Esophagus squamous epithelium (tissue), 5 donors: ENCODE measurements around the gene ADARB2. TPM values are rescaled to one million over a fixed set of nuclear protein-coding genes. Genes with fewer than 3 reads are reported as not detected.
"Not testable (repeated sequence)": the region's sequence is repeated elsewhere in the genome, so short reads cannot be mapped to it uniquely, and the experiment has no call there.

Experiments used
- DNase-seq: peaks from one replicate; lab custom pipeline; 2025; lab: John Stamatoyannopoulos, UW
- H3K27ac ChIP-seq, 4 donors: fragments of 200-600 bp; sonication (generic); one replicate each; pipeline ENCODE4 v1.5.1; 2016 to 2019; ENCODE audit warnings: mild to moderate bottlenecking in 1 of 4
- H3K27me3 ChIP-seq, 4 donors: fragments of 200-600 bp; sonication (generic); 1 replicate in 3 of 4; 2 replicates in 1 of 4; pipeline versions ENCODE4 v1.5.1 to v1.6.0; 2017 to 2021; ENCODE audit warnings: antibody characterized with exemption in 1 of 4
- H3K36me3 ChIP-seq, 3 donors: fragments of 200-600 bp; sonication (generic); one replicate each; pipeline ENCODE4 v1.5.1; 2016 to 2019
- H3K4me1 ChIP-seq, 3 donors: fragments of 200-600 bp; sonication (generic); one replicate each; pipeline ENCODE4 v1.5.1; 2017 to 2019
- H3K4me3 ChIP-seq, 4 donors: fragments of 200-600 bp; sonication (generic); 1 replicate in 3 of 4; 2 replicates in 1 of 4; pipeline ENCODE4 v1.5.1; 2016 to 2019; ENCODE audit warnings: mild to moderate bottlenecking in 2 of 4, moderate library complexity in 1 of 4
- H3K9me3 ChIP-seq, 3 donors: fragments of 200-600 bp; sonication (generic); one replicate each; pipeline ENCODE4 v1.5.1; 2016 to 2019
- CTCF ChIP-seq, 6 experiments: fragments of 450-650 bp in 4 of 6; fragments of 200-600 bp in 2 of 6; sonication (generic) in 2 of 6; IDR thresholded peaks; one replicate each; pipeline ENCODE4 v1.5.1; 2016 to 2019; ENCODE audit warnings: antibody characterized with exemption in 6 of 6, mild to moderate bottlenecking in 4 of 6, moderate library complexity in 4 of 6
- POLR2A ChIP-seq, 4 donors: fragments of 450-650 bp; IDR thresholded peaks; one replicate each; pipeline ENCODE4 v1.6.1; 2017; ENCODE audit warnings: antibody characterized with exemption in 4 of 4, mild to moderate bottlenecking in 4 of 4, moderate library complexity in 3 of 4
- WGBS, 2 donors: methylation state at CpG; one replicate each; pipeline ENCODE4 v1.1.5; 2018; 5-methylcytosine and 5-hydroxymethylcytosine counted together
- intact Hi-C: fragments of 100-400 bp; cut with DNase I; formaldehyde crosslinking; loops from one replicate; pipeline ENCODE4 v1.15.0; 2022
- total RNA-seq, 4 donors: library from RNA; depleted of rRNA; stranded (reverse); fragments of >200 nt; gene quantifications; one replicate each; pipeline ENCODE4 v1.1.0, GENCODE V29; 2016
- donor health status: DM: yes; HTN: yes; CAD: no.

Gene ADARB2
- total RNA-seq, 4 donors from 2014 or later, result 0.21 to 3.5 (median 1.5) TPM

DNA sequence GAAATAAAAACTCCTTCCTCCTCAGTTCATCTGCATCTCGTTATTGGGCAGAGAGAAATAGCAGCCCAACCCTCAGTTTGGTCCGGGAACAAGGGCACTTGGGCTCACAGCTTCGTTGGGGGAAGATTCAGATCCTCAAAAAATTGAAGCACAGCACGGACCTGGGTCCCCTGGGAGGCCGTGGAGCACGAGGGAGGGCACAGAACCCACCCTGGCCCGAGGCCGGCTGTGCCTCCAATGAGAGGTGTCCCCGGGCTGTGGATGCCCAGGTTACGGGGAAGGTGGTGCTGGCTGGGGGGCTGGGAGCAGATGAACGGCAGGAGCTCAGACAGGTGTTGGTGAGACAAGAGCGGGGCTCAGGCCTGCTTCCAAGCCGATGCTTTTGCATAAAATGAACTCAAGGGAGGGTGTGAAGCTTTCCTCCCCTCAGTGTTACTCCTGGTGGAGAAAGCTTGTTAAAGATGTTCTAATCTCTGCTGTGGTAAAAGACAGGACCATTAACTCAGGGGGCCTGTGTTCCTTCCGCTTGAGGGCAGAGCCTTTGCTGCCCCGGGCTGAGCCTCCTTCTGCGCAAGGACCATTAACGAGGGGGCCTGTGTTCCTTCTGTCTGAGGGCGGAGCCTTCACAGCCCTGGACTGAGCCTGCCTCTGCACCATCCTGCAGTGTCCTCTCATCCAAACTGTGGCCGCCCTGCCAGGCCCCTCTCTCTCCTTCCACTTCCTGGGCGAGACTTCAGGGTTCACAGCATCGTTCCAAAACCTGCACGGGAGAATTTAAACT, 302.2 kb downstream of the ADARB2 start:
- DNase-seq, result no peak

GRCh38 chr10:1434202-1434601, 303.1 kb downstream of the ADARB2 start:
- no peak for DNase-seq
- Histone ChIP-seq H3K27me3 (peaks cover 0 to 10% (median 0%) of the 10 kb centered on the region in 4 donors), H3K36me3 (no peaks in the 10 kb centered on the region), H3K9me3 (peaks cover 0 to 13% (median 0%) of the 10 kb centered on the region in 3 donors), H3K4me3 (no peak overlapping the region), H3K27ac (no peak overlapping the region), H3K4me1 (no peaks in the 10 kb centered on the region)
- WGBS, 2 donors, result 76 to 83% methylated on average over 10 to 11 of the region's 11 CpGs
- no peak for TF ChIP-seq CTCF (IDR thresholded peaks at IDR 0.05)
- TF ChIP-seq POLR2A (IDR thresholded peaks at IDR 0.05), result no peak
- intact Hi-C loops, result no loop called here

More for the DNA sequence above, 302.2 kb downstream of the ADARB2 start:
- Histone ChIP-seq H3K27ac (no peak overlapping the region), H3K4me3 (no peak overlapping the region), H3K9me3 (peaks cover 0 to 13% (median 0%) of the 10 kb centered on the region in 3 donors), H3K27me3 (peaks cover 0 to 10% (median 0%) of the 10 kb centered on the region in 4 donors), H3K36me3 (no peaks in the 10 kb centered on the region), H3K4me1 (no peaks in the 10 kb centered on the region)
- TF ChIP-seq CTCF (IDR thresholded peaks at IDR 0.05) (no peak), POLR2A (IDR thresholded peaks at IDR 0.05) (no peak)
- intact Hi-C loops, result no loop called here
- WGBS, 2 donors, result 62 to 75% methylated on average over 11 to 18 of the region's 22 CpGs

DNA sequence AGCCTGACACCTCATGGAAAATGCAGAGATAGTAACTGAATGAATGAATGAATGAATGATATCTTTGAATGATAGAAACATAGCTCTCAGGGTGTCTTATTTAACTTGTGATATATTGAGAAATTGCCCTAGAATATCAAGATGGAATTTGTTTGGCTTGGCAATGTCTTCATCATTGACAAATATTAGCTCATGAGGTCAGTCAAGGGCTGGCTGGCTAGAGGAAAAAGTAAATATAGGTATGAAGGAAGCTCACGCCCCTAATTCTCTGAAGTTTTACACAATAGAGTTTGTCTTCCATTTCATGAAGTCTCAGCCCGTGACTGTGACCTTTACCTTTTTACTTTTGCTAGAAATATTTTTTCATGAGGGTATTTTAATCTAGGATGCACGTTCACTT, 305.2 kb downstream of the ADARB2 start:
- H3K36me3 ChIP-seq, result no peaks in the 10 kb centered on the region
- 55 to 72% methylated on average over 3 of the region's 3 CpGs for WGBS, 2 donors

DNA sequence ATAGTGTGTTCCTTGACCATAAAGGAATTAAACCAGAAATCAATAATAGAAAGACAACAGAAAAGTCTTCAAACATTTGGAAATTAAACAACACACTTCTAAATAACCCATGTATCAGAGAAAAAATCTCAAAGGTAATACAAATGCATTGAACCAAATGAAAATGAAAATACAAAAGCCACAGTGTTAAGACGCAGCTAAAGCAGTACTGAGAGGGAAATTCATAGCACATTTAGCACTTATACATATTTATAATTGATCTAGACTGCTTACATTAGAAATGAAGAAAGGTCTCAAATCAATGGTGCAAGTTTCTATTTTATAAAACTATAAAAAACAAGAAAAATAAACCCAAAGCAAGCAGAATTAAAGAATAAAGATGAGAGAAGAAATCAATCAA, 306.1 kb downstream of the ADARB2 start:
- intact Hi-C loops, result no loop called here
- 90 to 94% methylated on average over 1 of the region's 1 CpG for WGBS, 2 donors
- TF ChIP-seq POLR2A (IDR thresholded peaks at IDR 0.05) (no peak), CTCF (IDR thresholded peaks at IDR 0.05) (no peak)

More for the DNA sequence above, 305.2 kb downstream of the ADARB2 start:
- H3K27ac ChIP-seq, result no peak overlapping the region
- no peak for DNase-seq
- H3K27me3 ChIP-seq, result no peaks in the 10 kb centered on the region
- peaks cover 0 to 13% (median 0%) of the 10 kb centered on the region in 3 donors for H3K9me3 ChIP-seq
- no peak for TF ChIP-seq POLR2A (IDR thresholded peaks at IDR 0.05)
- TF ChIP-seq CTCF (IDR thresholded peaks at IDR 0.05), result no peak
- H3K4me3 ChIP-seq, result no peak overlapping the region
- H3K4me1 ChIP-seq, result no peaks in the 10 kb centered on the region
- intact Hi-C loops, result no loop called here

GRCh38 chr10:1427521-1428186, 309.7 kb downstream of the ADARB2 start:
- intact Hi-C loops, DNase-seq: not testable (repeated sequence)
- 48 to 60% methylated on average over 3 of the region's 3 CpGs for WGBS, 2 donors

More for the DNA sequence above, 306.1 kb downstream of the ADARB2 start:
- H3K27me3 ChIP-seq, result no peaks in the 10 kb centered on the region
- H3K27ac ChIP-seq, result no peak overlapping the region
- no peaks in the 10 kb centered on the region for H3K4me1 ChIP-seq
- H3K9me3 ChIP-seq, result peaks cover 0 to 13% (median 0%) of the 10 kb centered on the region in 3 donors
- DNase-seq, result no peak
- no peaks in the 10 kb centered on the region for H3K36me3 ChIP-seq
- no peak overlapping the region for H3K4me3 ChIP-seq

More at GRCh38 chr10:1427521-1428186, 309.7 kb downstream of the ADARB2 start:
- not testable (repeated sequence) for H3K27me3 ChIP-seq, H3K36me3 ChIP-seq, H3K27ac ChIP-seq, H3K4me1 ChIP-seq, H3K4me3 ChIP-seq
- peaks cover 0 to 13% (median 0%) of the 10 kb centered on the region in 3 donors for H3K9me3 ChIP-seq
